DOHH2 (cell line): ENCODE results near the gene NOD2.

Source experiments
- H3F3A ChIP-seq: fragments of 200-600 bp; sonication (generic), shearing (Covaris generic); 2 replicates; pipeline ENCODE4 v1.6.0; 2016; ENCODE audit warnings: antibody characterized with exemption, mild to moderate bottlenecking; ENCODE audit not compliant: control insufficient read depth, insufficient read depth
- H3K27ac ChIP-seq: fragments of 200-600 bp; sonication (generic); 2 replicates; pipeline ENCODE4 v1.5.1; 2014; ENCODE audit warnings: low read depth, mild to moderate bottlenecking, low read length, moderate library complexity
- H3K27me3 ChIP-seq: fragments of 200-600 bp; sonication (generic); 2 replicates; pipeline ENCODE4 v1.6.1; 2014; ENCODE audit warnings: mild to moderate bottlenecking, low read length, mixed read lengths; ENCODE audit not compliant: control insufficient read depth
- H3K36me3 ChIP-seq: fragments of 200-600 bp; sonication (generic); 2 replicates; pipeline ENCODE4 v1.6.1; 2014; ENCODE audit warnings: mild to moderate bottlenecking, low read length, moderate library complexity, mixed read lengths; ENCODE audit not compliant: control insufficient read depth
- H3K4me1 ChIP-seq: fragments of 200-600 bp; sonication (generic); 2 replicates; pipeline ENCODE4 v1.6.1; 2014; ENCODE audit warnings: mild to moderate bottlenecking, low read length, mixed read lengths; ENCODE audit not compliant: control insufficient read depth
- H3K4me2 ChIP-seq: fragments of 200-600 bp; sonication (generic); 2 replicates; pipeline ENCODE4 v1.6.0; 2014; ENCODE audit warnings: mild to moderate bottlenecking, low read length, moderate library complexity
- H3K4me3 ChIP-seq: fragments of 200-600 bp; sonication (generic); 2 replicates; pipeline ENCODE4 v1.5.1; 2014; ENCODE audit warnings: mild to moderate bottlenecking, low read length, mixed read lengths
- H3K79me2 ChIP-seq: fragments of 200-600 bp; sonication (generic); 2 replicates; pipeline ENCODE4 v1.6.1; 2014; ENCODE audit warnings: mild to moderate bottlenecking, low read length, mixed read lengths; ENCODE audit not compliant: control insufficient read depth
- H3K9me2 ChIP-seq: fragments of 200-600 bp; sonication (generic); replicated peaks from 2 replicates; pipeline ENCODE4 v1.6.1; 2014; ENCODE audit warnings: mild to moderate bottlenecking, low read length, mixed read lengths; ENCODE audit not compliant: control insufficient read depth
- H3K9me3 ChIP-seq: fragments of 200-600 bp; sonication (generic); 2 replicates; pipeline ENCODE4 v1.6.1; 2014; ENCODE audit warnings: antibody characterized with exemption, low read length, mixed read lengths; ENCODE audit not compliant: control insufficient read depth, insufficient read depth
- H4K20me1 ChIP-seq: fragments of 200-600 bp; sonication (generic); 2 replicates; pipeline ENCODE4 v1.6.0; 2014; ENCODE audit warnings: low read depth, mild to moderate bottlenecking, antibody characterized with exemption, low read length, moderate library complexity; ENCODE audit not compliant: control insufficient read depth, insufficient read depth
- CTCF ChIP-seq: fragments of 200-600 bp; sonication (generic); IDR thresholded peaks from one replicate; pipeline ENCODE4 v1.5.1; 2014; ENCODE audit warnings: antibody characterized with exemption, mild to moderate bottlenecking, low read depth, low read length; ENCODE audit not compliant: poor library complexity, severe bottlenecking
- EZH2phosphoT487 ChIP-seq: fragments of 200-600 bp; sonication (generic); IDR thresholded peaks from 2 replicates; pipeline ENCODE4 v1.6.1; 2017; ENCODE audit warnings: borderline replicate concordance, mild to moderate bottlenecking, antibody characterized with exemption, low read length, moderate library complexity, mixed read lengths

The NOD2 gene

GRCh38 chr16:50694206-50694605, 800 bp downstream of the NOD2 start:
- peaks cover 30% of the 10 kb centered on the region for H3K27me3 ChIP-seq
- no peaks in the 10 kb centered on the region for H3K9me3 ChIP-seq
- no peak for TF ChIP-seq CTCF
- no peak for TF ChIP-seq EZH2phosphoT487
- H3F3A ChIP-seq = no peaks in the 10 kb centered on the region
- no peaks in the 10 kb centered on the region for H4K20me1 ChIP-seq
- no peak overlapping the region for H3K4me2 ChIP-seq
- H3K9me2 ChIP-seq = no peaks in the 10 kb centered on the region
- H3K4me1 ChIP-seq = no peaks in the 10 kb centered on the region
- H3K79me2 ChIP-seq = no peaks in the 10 kb centered on the region
- no peak overlapping the region for H3K27ac ChIP-seq
- H3K36me3 ChIP-seq = no peaks in the 10 kb centered on the region
- no peak overlapping the region for H3K4me3 ChIP-seq

- H3K9me3 ChIP-seq = no peaks in the 10 kb centered on the region
- H3K4me1 ChIP-seq = no peaks in the 10 kb centered on the region
- no peak overlapping the region for H3K4me2 ChIP-seq
- H3K79me2 ChIP-seq = no peaks in the 10 kb centered on the region
- peaks cover 35% of the 10 kb centered on the region for H3K27me3 ChIP-seq
- H3K9me2 ChIP-seq = no peaks in the 10 kb centered on the region
- no peaks in the 10 kb centered on the region for H3F3A ChIP-seq
- no peaks in the 10 kb centered on the region for H3K36me3 ChIP-seq
- H3K27ac ChIP-seq = no peak overlapping the region
- H3K4me3 ChIP-seq = no peak overlapping the region
- TF ChIP-seq CTCF = no peak
- H4K20me1 ChIP-seq = no peaks in the 10 kb centered on the region
Measured at GRCh38 chr16:50695017-50696000, 1.9 kb downstream of the NOD2 start.

- no peak for TF ChIP-seq CTCF
- no peak for TF ChIP-seq EZH2phosphoT487
- Histone ChIP-seq H3K27me3 (peaks cover 35% of the 10 kb centered on the region), H3K9me3 (no peaks in the 10 kb centered on the region), H3F3A (no peaks in the 10 kb centered on the region), H3K36me3 (no peaks in the 10 kb centered on the region), H3K9me2 (no peaks in the 10 kb centered on the region), H3K27ac (no peak overlapping the region), H3K79me2 (no peaks in the 10 kb centered on the region), H3K4me2 (no peak overlapping the region), H3K4me1 (no peaks in the 10 kb centered on the region), H3K4me3 (no peak overlapping the region), H4K20me1 (no peaks in the 10 kb centered on the region)
Measured at GRCh38 chr16:50696126-50696525, 2.7 kb downstream of the NOD2 start.
